HepG2 (cell line): ENCODE data around the gene MTIF3. TPM values are rescaled to one million over a fixed set of nuclear protein-coding genes. Genes with fewer than 3 reads are reported as not detected.

Source experiments
- HNRNPL ChIP-seq: fragments of 200-400 bp; formaldehyde crosslinking; IDR thresholded peaks from 2 replicates; pipeline ENCODE4 v1.6.1; 2017; ENCODE audit warnings: mild to moderate bottlenecking, low read depth, low read length
- KDM4B ChIP-seq: sonication (generic); formaldehyde crosslinking; IDR thresholded peaks from 2 replicates; pipeline ENCODE4 v1.4.0; 2020; ENCODE audit warnings: missing genetic modification reagents
- PRDM4 ChIP-seq: sonication (generic); formaldehyde crosslinking; IDR thresholded peaks from 2 replicates; pipeline ENCODE4 v1.9.0; 2021; ENCODE audit warnings: missing genetic modification reagents, borderline replicate concordance
- PRMT3 ChIP-seq: sonication (generic); formaldehyde crosslinking; IDR thresholded peaks from 2 replicates; pipeline ENCODE4 v1.8.1; 2022; ENCODE audit warnings: low read depth, mild to moderate bottlenecking, moderate library complexity, missing genetic modification reagents, borderline replicate concordance
- THYN1 ChIP-seq: sonication (generic); formaldehyde crosslinking; IDR thresholded peaks from 2 replicates; pipeline ENCODE4 v1.8.1; 2023; ENCODE audit warnings: low read depth, mild to moderate bottlenecking, moderate library complexity, missing genetic modification reagents, borderline replicate concordance
- ZNF510 ChIP-seq: sonication (generic); formaldehyde crosslinking; IDR thresholded peaks from 2 replicates; pipeline ENCODE4 v1.4.0; 2020; ENCODE audit warnings: low read depth, mild to moderate bottlenecking, missing genetic modification reagents
- polyA plus RNA-seq, 8 experiments: library from polyadenylated mRNA; depleted of rRNA in 3 of 8; stranded (reverse) in 7 of 8; unstranded in 1 of 8; fragments of >200 nt; fragmentation: Illumina TruSeq in 4 of 8; extraction: Trizol in 4 of 8; gene quantifications; 2 replicates each; pipeline versions ENCODE4 v1.2.1 to v1.2.3, GENCODE V29; 2011 to 2016; ENCODE audit warnings: low read depth in 4 of 8, missing spikeins in 1 of 8, mixed read lengths in 1 of 8; ENCODE audit not compliant: insufficient read depth in 1 of 8
- total RNA-seq, 5 experiments: library from RNA; depleted of rRNA; stranded (reverse); fragments of >200 nt; fragmentation: Illumina TruSeq; extraction: Trizol; gene quantifications; 2 replicates each; pipeline ENCODE4 v1.2.3, GENCODE V29; 2016; ENCODE audit warnings: low read depth in 1 of 5
- TF ChIP-seq, protein P1 (sequence below): sonication (generic); formaldehyde crosslinking; IDR thresholded peaks from 2 replicates; pipeline ENCODE4 v1.5.0; 2020; ENCODE audit warnings: mild to moderate bottlenecking, missing genetic modification reagents, borderline replicate concordance

Gene MTIF3
- total and polyA plus RNA-seq, 2 of the 13 experiments (the other 11 are each of a cell fraction or from before 2014, with no cell fraction given): 33.7 to 40.6 TPM

DNA sequence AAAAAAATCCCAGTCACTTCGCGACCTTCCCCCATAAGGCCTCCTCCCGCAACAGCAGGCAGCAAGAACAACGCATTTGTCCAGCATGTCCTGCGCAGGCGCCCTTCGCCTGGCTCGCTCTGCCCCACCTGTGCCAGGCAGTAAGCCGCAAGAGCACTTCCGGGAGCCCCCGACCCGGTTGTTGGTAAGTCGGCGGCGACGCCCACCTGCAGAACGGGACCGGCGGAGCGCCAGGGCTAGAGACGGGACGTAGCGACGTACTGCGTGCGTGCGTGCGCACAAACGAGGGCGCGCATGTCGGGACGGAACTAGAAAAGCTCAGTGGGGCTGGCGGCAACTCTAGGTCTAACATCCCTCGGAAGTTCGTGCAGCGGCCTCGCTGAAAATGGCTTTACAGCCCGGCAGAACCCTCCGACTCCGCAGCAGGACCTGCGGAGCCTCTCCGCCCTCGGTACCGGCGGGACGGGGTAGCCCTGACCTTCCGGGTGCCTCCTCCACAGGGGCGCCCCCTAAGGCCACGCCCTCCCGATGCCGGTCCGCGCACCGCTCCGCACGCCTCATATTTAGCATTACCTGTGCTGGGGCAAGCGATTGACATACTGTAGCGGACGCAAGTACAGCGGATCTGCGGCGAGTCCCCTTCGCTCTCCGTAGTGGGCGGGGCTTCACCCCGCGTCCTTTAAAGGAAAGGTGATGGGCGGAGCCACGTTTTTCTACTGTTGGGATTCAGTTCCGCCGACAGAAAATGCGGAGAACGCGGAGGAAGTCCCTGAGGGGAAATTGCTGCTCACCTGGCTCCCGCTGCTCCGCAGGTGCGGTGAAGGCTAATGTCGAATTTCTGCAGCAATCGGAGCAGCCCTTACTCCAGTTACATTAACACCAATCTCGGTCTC, at the start of gene MTIF3 (continued):
- no peak for TF ChIP-seq PRDM4 (CRISPR knock-in tag)
- TF ChIP-seq, protein P1, sequence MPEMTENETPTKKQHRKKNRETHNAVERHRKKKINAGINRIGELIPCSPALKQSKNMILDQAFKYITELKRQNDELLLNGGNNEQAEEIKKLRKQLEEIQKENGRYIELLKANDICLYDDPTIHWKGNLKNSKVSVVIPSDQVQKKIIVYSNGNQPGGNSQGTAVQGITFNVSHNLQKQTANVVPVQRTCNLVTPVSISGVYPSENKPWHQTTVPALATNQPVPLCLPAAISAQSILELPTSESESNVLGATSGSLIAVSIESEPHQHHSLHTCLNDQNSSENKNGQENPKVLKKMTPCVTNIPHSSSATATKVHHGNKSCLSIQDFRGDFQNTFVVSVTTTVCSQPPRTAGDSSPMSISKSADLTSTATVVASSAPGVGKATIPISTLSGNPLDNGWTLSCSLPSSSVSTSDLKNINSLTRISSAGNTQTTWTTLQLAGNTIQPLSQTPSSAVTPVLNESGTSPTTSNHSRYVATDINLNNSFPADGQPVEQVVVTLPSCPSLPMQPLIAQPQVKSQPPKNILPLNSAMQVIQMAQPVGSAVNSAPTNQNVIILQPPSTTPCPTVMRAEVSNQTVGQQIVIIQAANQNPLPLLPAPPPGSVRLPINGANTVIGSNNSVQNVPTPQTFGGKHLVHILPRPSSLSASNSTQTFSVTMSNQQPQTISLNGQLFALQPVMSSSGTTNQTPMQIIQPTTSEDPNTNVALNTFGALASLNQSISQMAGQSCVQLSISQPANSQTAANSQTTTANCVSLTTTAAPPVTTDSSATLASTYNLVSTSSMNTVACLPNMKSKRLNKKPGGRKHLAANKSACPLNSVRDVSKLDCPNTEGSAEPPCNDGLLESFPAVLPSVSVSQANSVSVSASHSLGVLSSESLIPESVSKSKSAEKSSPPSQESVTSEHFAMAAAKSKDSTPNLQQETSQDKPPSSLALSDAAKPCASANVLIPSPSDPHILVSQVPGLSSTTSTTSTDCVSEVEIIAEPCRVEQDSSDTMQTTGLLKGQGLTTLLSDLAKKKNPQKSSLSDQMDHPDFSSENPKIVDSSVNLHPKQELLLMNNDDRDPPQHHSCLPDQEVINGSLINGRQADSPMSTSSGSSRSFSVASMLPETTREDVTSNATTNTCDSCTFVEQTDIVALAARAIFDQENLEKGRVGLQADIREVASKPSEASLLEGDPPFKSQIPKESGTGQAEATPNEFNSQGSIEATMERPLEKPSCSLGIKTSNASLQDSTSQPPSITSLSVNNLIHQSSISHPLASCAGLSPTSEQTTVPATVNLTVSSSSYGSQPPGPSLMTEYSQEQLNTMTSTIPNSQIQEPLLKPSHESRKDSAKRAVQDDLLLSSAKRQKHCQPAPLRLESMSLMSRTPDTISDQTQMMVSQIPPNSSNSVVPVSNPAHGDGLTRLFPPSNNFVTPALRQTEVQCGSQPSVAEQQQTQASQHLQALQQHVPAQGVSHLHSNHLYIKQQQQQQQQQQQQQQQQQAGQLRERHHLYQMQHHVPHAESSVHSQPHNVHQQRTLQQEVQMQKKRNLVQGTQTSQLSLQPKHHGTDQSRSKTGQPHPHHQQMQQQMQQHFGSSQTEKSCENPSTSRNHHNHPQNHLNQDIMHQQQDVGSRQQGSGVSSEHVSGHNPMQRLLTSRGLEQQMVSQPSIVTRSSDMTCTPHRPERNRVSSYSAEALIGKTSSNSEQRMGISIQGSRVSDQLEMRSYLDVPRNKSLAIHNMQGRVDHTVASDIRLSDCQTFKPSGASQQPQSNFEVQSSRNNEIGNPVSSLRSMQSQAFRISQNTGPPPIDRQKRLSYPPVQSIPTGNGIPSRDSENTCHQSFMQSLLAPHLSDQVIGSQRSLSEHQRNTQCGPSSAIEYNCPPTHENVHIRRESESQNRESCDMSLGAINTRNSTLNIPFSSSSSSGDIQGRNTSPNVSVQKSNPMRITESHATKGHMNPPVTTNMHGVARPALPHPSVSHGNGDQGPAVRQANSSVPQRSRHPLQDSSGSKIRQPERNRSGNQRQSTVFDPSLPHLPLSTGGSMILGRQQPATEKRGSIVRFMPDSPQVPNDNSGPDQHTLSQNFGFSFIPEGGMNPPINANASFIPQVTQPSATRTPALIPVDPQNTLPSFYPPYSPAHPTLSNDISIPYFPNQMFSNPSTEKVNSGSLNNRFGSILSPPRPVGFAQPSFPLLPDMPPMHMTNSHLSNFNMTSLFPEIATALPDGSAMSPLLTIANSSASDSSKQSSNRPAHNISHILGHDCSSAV (CRISPR knock-in tag): no peak
- TF ChIP-seq HNRNPL: peak; percentile 85
- no peak for TF ChIP-seq KDM4B
- TF ChIP-seq ZNF510 (CRISPR knock-in tag): peak; percentile 60; the same call in 1 of the 2 replicates
- TF ChIP-seq PRMT3 (CRISPR knock-in tag): peak; percentile 18; the same call in 1 of the 2 replicates
- no peak for TF ChIP-seq THYN1 (CRISPR knock-in tag)
